ENCODE measurements around the gene FTHL17.

FTHL17 gene

DNA sequence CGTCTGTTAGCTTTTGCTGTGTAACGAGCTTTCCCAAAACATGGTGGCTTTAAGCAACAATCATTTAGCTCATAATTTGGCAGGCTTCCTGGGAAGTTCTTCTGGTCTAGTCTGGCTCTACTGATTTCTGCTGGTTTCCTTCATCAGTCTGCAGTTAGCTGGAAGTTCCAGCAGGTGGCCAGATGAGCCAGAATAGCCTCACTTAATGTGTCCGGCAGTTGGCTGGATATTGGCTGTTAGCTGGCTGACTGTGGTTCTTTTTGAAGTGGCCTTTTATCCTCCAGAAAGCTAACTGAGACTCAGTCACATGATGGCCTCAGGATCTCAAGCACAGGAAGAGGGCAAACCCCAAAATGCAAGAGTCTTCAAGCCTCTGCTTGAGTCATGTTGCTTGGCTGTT, 34.9 kb downstream of the FTHL17 start:
- no peak for DNase-seq

GRCh38 chrX:31027351-31027750, 44.5 kb downstream of the FTHL17 start:
- no peak for DNase-seq

GRCh38 chrX:31024866-31025265, 47.0 kb downstream of the FTHL17 start:
- DNase-seq = no peak

GRCh38 chrX:31021537-31021936, 50.3 kb downstream of the FTHL17 start:
- DNase-seq = no peak
